Sigmoid colon (tissue), 7 donors: Measurements from ENCODE around the gene SCUBE1. TPM values are rescaled to one million over a fixed set of nuclear protein-coding genes. Genes with fewer than 3 reads are reported as not detected.

Experiments
- DNase-seq: peaks from one replicate; pipeline ENCODE4 v3.0.0-alpha.2; 2019
- H3K27ac ChIP-seq, 4 donors: fragments of 200-600 bp; sonication (generic); one replicate each; pipeline ENCODE4 v1.5.1; 2016 to 2019; ENCODE audit warnings: mild to moderate bottlenecking in 1 of 4
- H3K27me3 ChIP-seq, 3 donors: fragments of 200-600 bp; sonication (generic); one replicate each; pipeline ENCODE4 v1.5.1; 2019; ENCODE audit warnings: mild to moderate bottlenecking in 1 of 3
- H3K36me3 ChIP-seq, 4 donors: fragments of 200-600 bp; sonication (generic); one replicate each; pipeline ENCODE4 v1.5.1; 2016 to 2019
- H3K4me1 ChIP-seq, 4 donors: fragments of 200-600 bp; sonication (generic); one replicate each; pipeline ENCODE4 v1.5.1; 2017 to 2019
- H3K4me3 ChIP-seq, 4 donors: fragments of 200-600 bp; sonication (generic); one replicate each; pipeline ENCODE4 v1.5.1; 2017 to 2019; ENCODE audit warnings: mild to moderate bottlenecking in 2 of 4, moderate library complexity in 1 of 4
- H3K9me3 ChIP-seq, 4 donors: fragments of 200-600 bp in 3 of 4; sonication (generic) in 3 of 4; one replicate each; pipeline versions ENCODE4 v1.5.1 to v1.6.1; 2013 to 2019
- CTCF ChIP-seq, 4 experiments: fragments of 450-650 bp in 3 of 4; fragments of 200-600 bp in 1 of 4; IDR thresholded peaks; one replicate each; pipeline ENCODE4 v1.5.1; 2016 to 2019; ENCODE audit warnings: antibody characterized with exemption in 4 of 4, mild to moderate bottlenecking in 3 of 4, moderate library complexity in 2 of 4
- EP300 ChIP-seq, 4 donors: sonication (generic); formaldehyde crosslinking; IDR thresholded peaks; one replicate each; pipeline ENCODE4 v1.6.1; 2017; ENCODE audit warnings: antibody characterized with exemption in 4 of 4
- POLR2A ChIP-seq, 2 donors: fragments of 450-650 bp; IDR thresholded peaks; one replicate each; pipeline ENCODE4 v1.6.1; 2016; ENCODE audit warnings: antibody characterized with exemption in 2 of 2, mild to moderate bottlenecking in 2 of 2, moderate library complexity in 2 of 2
- POLR2AphosphoS5 ChIP-seq, 4 donors: sonication (generic); formaldehyde crosslinking; IDR thresholded peaks; one replicate each; pipeline ENCODE4 v1.6.1; 2017; ENCODE audit warnings: antibody characterized with exemption in 4 of 4
- WGBS, 2 donors: extraction: QIAGEN DNeasy Blood & Tissue Kit; methylation state at CpG; one replicate each; pipeline ENCODE4 v1.1.7; 2013; 5-methylcytosine and 5-hydroxymethylcytosine counted together
- intact Hi-C: fragments of 100-400 bp; cut with DNase I; formaldehyde crosslinking; loops from one replicate; pipeline ENCODE4 v1.15.1; 2023
- polyA plus RNA-seq, 3 donors: library from polyadenylated mRNA; stranded (reverse); fragments of 200-250 nt; gene quantifications; one replicate each; pipeline ENCODE4 v1.2.3, GENCODE V29; 2013
- total RNA-seq, 4 donors: library from RNA; depleted of rRNA; stranded (reverse); fragments of >200 nt; gene quantifications; one replicate each; pipeline ENCODE4 v1.1.0, GENCODE V29; 2016
- donor health status: healthy with polysubstance abuse.
- donor health status: Bipolar disorder and iron deficiency.
- donor health status: healthy.

Gene SCUBE1
- total RNA-seq (under 1 TPM; 0.33 to 0.81 (median 0.46) TPM), polyA plus RNA-seq (1 to 10 TPM in 1 of 3 donors, under 1 TPM in 2; 0.23 to 1.1 (median 0.60) TPM)

DNA sequence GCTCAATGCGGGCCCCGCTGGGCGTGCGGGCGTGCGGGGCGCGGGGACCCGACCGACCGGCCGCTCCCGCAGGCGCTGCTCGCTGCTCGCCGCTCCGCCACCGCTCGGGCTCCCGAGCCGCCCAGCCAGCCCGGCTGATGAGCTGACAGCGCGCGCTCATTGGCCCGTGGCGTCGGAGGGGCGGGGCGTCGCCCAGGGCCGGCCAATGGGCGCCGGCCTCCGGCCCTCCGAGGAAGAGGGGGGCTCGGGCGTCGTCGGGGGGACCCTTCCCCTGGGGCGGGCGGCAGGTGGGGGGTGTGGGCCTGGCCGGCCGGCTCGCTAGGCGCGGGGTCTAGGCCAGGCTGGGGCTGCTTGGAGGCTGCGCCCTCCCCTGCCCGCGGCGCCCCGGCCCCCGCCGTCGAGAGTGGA, at the start of gene SCUBE1:
TSS of gene SCUBE1 (minus strand) at position 111 of the 408 bp plus-strand sequence. CDS start 111 bp downstream, outside the sequence.
- Histone ChIP-seq H3K4me1 (peaks cover 0 to 20% (median 18%) of the 10 kb centered on the region in 4 donors), H3K4me3 (peak within 1 kb of the TSS in 3 of 4 donors; percentile 10 to 41 (median 33)), H3K36me3 (no peaks in the 10 kb centered on the region), H3K9me3 (no peaks in the 10 kb centered on the region), H3K27me3 (peaks cover 22 to 79% (median 53%) of the 10 kb centered on the region in 3 donors), H3K27ac (peak within 1 kb of the TSS in 1 of 4 donors; percentile 74)
- TF ChIP-seq POLR2AphosphoS5 (IDR thresholded peaks at IDR 0.05) (no peak), POLR2A (IDR thresholded peaks at IDR 0.05) (no peak)
- DNase-seq: no peak
- WGBS, 2 donors: 2 to 3% methylated on average over 56 of the region's 56 CpGs
- intact Hi-C loops: no loop called here

DNA sequence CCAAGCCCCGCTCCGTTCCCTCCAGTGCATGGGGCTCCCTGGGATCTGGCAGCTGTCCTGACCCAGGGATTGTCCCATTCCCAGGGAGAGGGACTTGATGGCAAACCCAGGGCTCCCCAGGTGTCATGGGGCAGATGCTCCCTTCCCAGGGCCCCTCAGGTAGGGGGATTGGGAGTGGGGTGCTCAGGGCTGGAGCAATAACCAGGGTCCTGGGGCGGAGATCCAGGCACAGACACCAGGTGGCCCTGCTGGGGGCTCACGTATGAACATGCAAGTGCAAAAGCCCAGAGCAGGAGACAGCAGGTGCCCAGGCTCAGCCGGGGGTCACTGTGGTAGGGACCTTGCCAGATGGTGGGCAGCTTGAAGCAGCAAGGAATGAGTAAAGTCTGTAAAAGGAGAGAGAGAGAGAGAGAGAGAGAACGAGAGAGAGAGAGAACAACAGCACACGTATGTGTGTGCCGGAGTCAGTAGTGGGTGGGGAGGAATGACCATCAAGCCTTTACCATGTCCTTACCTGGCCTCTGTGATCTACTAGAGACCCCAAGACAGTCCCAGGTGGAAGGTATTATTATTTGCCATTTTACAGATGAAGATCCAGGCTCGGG, 49.3 kb upstream of the SCUBE1 start:
- no peak overlapping the region for H3K27ac ChIP-seq
- H3K4me1 ChIP-seq: no peaks in the 10 kb centered on the region
- intact Hi-C loops: no loop called here
- TF ChIP-seq EP300 (IDR thresholded peaks at IDR 0.05) (no peak), CTCF (IDR thresholded peaks at IDR 0.05) (no peak), POLR2AphosphoS5 (IDR thresholded peaks at IDR 0.05) (no peak), POLR2A (IDR thresholded peaks at IDR 0.05) (no peak)
- WGBS, 2 donors: 79 to 90% methylated on average over 9 of the region's 9 CpGs
- no peaks in the 10 kb centered on the region for H3K36me3 ChIP-seq
- peaks cover 0 to 15% (median 5%) of the 10 kb centered on the region in 3 donors for H3K27me3 ChIP-seq
- peaks cover 0 to 3% (median 0%) of the 10 kb centered on the region in 4 donors for H3K9me3 ChIP-seq
- no peak overlapping the region for H3K4me3 ChIP-seq
- no peak for DNase-seq

DNA sequence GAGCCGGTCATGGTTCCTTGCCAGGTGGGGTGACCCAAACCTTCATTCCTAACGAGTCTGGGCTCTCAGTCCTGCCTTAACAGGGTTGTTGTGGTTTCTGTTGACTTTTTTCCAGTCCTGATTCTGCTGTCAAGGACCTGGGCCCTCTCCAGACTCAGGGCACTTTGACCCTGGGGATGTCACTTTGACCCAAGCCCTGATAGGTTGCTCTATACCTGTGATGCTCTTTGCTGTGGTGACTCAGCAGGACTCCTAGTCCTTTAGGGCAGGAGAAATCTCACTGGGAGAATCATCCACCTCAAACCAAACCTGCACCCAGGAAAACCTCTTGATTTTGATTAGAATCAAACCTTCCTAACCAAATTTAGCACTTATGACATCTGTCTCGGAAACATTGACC, 48.1 kb upstream of the SCUBE1 start:
- intact Hi-C loops: no loop called here
- no peak for DNase-seq
- WGBS, 2 donors: 63 to 79% methylated on average over 3 of the region's 3 CpGs
- Histone ChIP-seq H3K9me3 (peaks cover 0 to 3% (median 0%) of the 10 kb centered on the region in 4 donors), H3K36me3 (no peaks in the 10 kb centered on the region), H3K4me1 (no peaks in the 10 kb centered on the region), H3K27me3 (peaks cover 0 to 19% (median 15%) of the 10 kb centered on the region in 3 donors), H3K27ac (no peak overlapping the region), H3K4me3 (no peak overlapping the region)
- TF ChIP-seq POLR2A (IDR thresholded peaks at IDR 0.05) (no peak), POLR2AphosphoS5 (IDR thresholded peaks at IDR 0.05) (no peak)

DNA sequence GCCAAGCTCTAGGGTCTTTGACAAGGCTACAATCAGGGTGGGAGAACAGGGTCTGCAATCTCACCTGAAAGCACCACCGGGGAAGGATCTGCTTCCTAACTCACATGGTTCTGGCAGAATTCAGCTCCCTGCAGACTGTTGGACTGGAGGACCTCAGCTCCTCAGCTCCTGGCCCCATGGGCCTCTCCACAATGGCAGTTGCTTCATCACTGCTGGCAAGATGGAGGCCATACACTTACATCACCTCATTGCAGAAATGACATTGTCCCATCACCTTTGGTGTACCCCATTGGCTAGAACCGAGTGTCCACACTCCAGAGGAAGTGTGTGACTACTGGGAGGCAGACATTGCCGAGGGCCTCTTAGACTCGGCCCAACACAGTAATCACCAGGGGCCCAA, 47.7 kb upstream of the SCUBE1 start:
- Histone ChIP-seq H3K9me3 (peaks cover 0 to 3% (median 0%) of the 10 kb centered on the region in 4 donors), H3K36me3 (no peaks in the 10 kb centered on the region), H3K4me1 (peaks cover 0 to 2% (median 1%) of the 10 kb centered on the region in 4 donors), H3K27me3 (peaks cover 0 to 19% (median 15%) of the 10 kb centered on the region in 3 donors), H3K27ac (no peak overlapping the region), H3K4me3 (no peak overlapping the region)
- TF ChIP-seq EP300 (IDR thresholded peaks at IDR 0.05): no peak
- TF ChIP-seq POLR2AphosphoS5 (IDR thresholded peaks at IDR 0.05): no peak
- no peak for TF ChIP-seq POLR2A (IDR thresholded peaks at IDR 0.05)
- TF ChIP-seq CTCF (IDR thresholded peaks at IDR 0.05): no peak
- DNase-seq: no peak
- intact Hi-C loops: no loop called here
- WGBS, 2 donors: 64 to 77% methylated on average over 4 of the region's 4 CpGs

- intact Hi-C loops: no loop called here
- DNase-seq: no peak
Measured at GRCh38 chr22:43390166-43390565, 47.0 kb upstream of the SCUBE1 start.

More at GRCh38 chr22:43390166-43390565, 47.0 kb upstream of the SCUBE1 start:
- no peaks in the 10 kb centered on the region for H3K36me3 ChIP-seq
- no peak overlapping the region for H3K27ac ChIP-seq
- WGBS, 2 donors: 75 to 94% methylated on average over 3 of the region's 3 CpGs
- H3K27me3 ChIP-seq: peaks cover 0 to 23% (median 15%) of the 10 kb centered on the region in 3 donors
- peaks cover 0 to 7% (median 3%) of the 10 kb centered on the region in 4 donors for H3K4me1 ChIP-seq
- no peak overlapping the region for H3K4me3 ChIP-seq
- peaks cover 0 to 3% (median 0%) of the 10 kb centered on the region in 4 donors for H3K9me3 ChIP-seq
- no peak for TF ChIP-seq EP300 (IDR thresholded peaks at IDR 0.05)
- TF ChIP-seq POLR2AphosphoS5 (IDR thresholded peaks at IDR 0.05): no peak
- TF ChIP-seq CTCF (IDR thresholded peaks at IDR 0.05): no peak
- no peak for TF ChIP-seq POLR2A (IDR thresholded peaks at IDR 0.05)
